Measurements from ENCODE around the gene COL13A1.

Gene COL13A1

DNA sequence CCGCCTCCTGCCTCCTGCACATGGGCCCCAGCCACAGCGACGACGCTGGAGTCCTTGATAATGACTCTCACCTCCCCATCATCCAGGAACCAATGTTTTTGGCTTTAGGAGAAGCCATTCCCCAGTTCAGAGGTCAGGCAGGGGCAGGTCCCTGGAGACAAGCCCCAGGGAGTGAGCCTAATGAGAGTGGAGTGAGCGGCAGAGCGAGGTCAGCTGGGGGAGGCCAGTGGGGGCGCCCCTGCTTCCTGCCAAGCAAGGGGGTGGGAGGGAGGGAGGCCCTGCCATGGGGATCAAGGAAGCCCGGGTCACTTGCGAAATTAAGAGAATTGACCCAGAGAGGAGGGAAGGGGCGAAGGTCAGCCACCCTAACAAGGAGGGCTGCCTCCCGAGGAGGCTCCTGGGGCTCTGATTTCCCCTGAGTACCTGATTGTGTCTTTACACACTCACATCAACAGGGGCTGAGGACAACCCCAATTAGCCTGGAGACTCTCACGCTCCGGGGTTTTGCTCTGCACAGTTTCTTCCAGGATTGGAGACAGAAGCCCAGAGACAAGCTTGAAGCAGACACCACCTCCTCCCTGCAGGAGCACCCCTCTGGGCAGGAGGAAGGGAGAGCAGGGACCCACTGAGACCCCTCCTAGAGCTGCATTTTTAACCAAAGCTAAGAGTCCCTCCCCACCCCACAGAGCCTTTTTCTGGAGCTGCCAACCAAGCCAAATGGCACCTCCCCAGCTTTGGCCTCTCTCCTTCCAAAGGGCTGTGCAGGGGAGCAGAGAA is 112.1 kb downstream of the COL13A1 start:
- no peak for DNase-seq

GRCh38 chr10:69914398-69915214 is 112.9 kb downstream of the COL13A1 start:
- peak; percentile 75 for DNase-seq

DNA sequence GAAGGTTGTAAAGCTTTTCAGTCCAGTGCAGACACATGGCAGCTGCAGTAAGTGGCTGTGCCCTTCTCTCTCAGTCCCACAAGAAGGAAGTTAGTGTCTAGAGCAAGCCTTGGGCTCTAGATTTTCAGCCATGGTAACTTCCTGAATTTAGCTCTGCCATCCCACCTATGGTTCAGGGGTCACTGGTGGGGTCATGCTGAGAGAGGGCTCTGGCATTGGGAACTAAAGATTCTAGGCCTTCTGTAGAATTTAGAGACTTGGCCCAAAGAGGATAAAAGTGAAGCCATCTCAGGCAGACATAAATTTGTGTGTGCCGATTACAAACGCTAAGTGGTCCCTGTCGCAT is 113.5 kb downstream of the COL13A1 start:
- DNase-seq, result no peak

- no peak for DNase-seq
Measured at GRCh38 chr10:69916118-69916517, 114.4 kb downstream of the COL13A1 start.

DNA sequence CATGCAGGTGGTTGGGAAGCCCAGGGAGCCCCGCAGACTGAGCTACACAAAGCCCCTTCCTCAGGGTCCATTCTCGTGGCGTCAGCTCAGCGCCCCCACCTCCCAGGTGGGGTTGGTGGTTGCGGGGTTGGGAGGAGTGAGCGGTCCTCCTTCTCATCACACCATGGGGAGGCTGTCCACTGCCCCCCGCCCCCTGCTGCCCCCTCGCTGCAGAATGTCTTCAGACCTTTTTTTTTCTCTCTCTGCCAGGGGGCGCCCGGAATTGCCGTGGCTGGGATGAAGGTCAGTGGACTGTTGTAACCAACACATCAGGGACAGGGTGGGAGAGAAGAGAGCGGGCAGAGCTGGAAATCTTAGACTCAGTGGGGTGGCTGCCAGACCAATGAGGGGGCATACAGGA is 116.3 kb downstream of the COL13A1 start:
- no peak for DNase-seq

DNA sequence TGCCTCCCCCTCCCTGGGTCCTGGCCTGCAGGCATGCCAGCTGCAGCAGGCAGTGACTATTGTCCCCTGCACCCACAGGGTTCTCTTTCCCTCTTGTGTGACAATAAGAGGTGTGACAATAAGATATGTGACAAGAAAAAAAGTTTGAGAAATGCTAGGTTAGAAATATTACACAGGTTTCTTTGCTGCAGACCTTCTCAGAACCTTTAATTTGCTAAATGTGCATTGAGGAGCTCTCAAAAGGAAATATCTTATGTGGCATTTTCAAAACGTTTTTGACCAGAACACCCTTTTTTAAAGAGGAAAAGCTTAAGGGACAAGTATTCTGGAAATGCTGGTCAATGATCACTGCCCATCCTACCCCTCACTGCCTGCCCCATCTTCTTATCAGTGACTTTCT is 117.5 kb downstream of the COL13A1 start:
- DNase-seq, result no peak

DNA sequence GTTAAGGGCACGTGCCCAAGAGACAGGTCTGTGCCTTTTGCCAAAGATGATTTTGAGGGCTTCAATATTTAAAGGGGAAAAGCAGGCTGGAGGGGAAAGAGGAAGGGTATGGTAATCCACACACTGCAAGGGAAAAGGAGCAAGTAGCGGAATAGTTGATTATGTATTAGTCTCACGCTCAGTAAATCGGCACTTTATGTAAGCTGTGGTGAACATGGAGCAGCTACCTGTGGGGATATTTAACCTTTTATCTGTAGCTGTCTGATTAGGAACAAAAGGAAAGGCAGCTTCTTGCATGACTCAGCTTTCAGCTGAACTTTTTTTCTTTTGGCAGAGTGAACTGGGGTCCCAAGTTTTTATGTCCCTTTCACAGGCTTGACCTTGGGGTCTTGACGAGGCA is 123.4 kb downstream of the COL13A1 start:
- no peak for DNase-seq

DNA sequence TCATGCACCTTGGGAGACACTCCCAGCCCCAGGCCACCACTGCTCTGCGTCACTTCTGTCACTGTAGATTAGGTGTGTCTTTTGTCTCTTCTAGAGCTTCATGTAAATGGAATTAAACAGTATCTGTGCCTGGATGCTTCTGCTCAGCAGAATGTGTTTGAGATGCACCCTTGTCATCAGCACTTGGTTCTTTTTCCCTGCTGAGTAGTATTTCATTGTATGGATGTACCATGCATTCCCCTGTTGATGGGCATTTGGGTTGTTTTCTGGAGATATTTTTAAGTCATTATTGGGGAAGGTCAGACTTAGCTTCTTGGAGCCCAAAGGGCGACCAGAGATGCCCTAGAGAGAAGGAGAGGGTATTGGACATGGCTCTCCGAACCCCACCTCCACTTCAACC is 126.6 kb downstream of the COL13A1 start:
- DNase-seq, result no peak

- no peak for DNase-seq
Measured at GRCh38 chr10:69929575-69929974, 127.9 kb downstream of the COL13A1 start.

DNA sequence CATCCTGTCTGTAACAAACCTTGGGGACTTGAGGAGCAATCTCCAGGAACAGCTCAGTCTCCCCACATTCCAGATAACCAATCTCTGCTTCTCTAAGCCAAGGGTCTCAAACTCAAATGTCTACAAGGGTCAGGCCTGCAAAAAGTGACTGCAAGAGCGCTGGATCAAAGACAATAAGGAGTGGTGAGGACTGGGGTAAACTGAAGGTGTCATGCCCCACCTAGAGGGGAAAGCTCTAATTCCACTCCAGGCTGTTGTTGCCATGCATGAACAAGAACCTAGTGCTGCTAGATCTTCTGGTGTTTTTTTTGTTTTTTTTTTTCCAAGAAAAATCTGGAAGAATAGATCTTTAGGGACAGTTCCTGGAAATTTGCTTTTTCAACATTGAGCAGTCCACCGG is 133.1 kb downstream of the COL13A1 start:
- DNase-seq, result no peak

GRCh38 chr10:69936091-69936490 is 134.4 kb downstream of the COL13A1 start:
- no peak for DNase-seq

DNA sequence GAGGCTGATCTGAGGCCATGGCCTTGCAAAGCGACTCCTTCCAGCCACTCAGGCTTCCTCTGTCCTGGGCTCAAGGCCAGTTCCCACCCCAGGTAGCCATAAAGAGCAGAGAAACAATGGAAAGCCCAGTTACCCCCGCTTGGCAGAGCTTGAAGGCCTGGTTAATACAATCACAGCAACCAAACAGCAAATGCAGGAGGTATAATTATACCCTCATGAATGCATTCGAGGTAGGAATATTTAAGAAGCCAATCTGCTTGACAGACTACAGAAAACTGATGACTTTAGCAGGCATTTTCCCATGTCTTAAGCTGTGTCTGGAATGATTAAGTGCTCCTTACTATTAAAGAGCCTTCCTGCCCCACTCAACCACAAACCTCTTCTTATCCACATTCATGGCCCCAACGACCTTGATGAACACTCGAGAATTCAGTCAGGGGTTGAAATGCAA is 136.9 kb downstream of the COL13A1 start:
- no peak for DNase-seq

DNA sequence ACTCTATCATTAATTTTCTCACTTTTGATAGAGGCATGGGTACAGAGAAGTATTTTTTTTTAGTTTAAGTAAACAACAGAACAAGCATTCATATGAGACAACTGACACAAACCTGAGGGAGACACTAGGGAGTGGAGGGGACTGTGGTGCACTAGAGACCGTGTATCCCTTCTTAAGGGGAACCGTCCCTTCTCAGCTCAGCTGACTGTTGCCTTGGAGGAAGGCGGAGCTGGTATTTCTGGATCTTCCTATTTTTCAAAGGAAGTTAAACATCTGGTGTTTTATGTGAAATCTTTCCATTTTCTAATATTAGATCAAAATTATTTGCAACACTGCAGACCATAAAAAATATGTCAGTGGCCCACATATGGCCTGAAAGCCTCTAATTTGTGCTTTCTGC is 137.4 kb downstream of the COL13A1 start:
- DNase-seq, result no peak

- no peak for DNase-seq
Measured at GRCh38 chr10:69939481-69939880, 137.8 kb downstream of the COL13A1 start.

DNA sequence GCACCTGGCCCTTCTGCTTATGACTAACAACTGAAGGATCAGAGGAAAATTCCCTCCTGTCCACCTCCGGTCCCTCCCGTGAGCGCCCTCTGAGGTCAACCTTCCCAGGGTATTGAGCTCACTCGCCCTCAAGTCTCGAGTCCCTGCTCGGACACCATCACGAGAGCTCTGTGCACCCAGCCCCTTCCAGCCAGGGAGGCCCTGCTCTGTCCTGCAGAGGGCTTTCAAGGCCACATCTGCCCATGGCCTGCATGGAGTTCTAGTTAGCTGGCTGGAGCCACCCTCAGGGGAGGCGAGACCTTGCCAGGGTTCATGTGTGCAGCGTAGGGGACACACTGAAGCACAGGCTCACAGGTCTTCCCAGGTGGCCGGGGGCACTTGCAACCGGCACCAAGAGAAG is 140.0 kb downstream of the COL13A1 start:
- DNase-seq, result no peak

DNA sequence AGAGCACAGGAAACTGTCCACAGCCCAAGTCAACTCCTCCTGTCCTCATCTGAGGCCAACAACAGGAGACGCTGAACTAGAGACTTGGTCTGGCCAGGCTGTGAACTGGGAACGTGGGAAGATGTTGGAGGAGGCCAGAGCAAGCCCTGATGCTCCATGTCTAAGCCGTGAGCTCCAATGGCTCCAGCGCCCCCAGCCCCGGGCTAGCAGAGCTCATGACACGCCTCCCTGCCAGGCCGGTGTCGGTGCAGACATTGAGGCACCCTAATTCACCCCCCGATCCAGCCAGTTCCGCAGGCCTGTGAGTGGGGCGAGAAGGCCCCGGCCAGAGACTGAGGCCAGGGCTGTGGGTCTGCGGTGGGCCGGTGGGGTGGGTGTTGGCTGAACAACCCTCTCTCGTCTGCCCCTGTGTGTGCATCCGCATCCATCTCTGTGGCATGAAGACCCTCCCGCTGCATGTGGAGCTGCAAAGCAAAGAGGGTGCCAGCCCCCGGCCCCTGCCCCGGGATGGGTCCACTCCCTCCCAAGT is 141.7 kb downstream of the COL13A1 start:
- no peak for DNase-seq

GRCh38 chr10:69944761-69945160 is 143.1 kb downstream of the COL13A1 start:
- DNase-seq, result no peak

- DNase-seq, result no peak
Measured at GRCh38 chr10:69948261-69948660, 146.6 kb downstream of the COL13A1 start.

GRCh38 chr10:69949770-69950169 is 148.1 kb downstream of the COL13A1 start:
- DNase-seq, result no peak

DNA sequence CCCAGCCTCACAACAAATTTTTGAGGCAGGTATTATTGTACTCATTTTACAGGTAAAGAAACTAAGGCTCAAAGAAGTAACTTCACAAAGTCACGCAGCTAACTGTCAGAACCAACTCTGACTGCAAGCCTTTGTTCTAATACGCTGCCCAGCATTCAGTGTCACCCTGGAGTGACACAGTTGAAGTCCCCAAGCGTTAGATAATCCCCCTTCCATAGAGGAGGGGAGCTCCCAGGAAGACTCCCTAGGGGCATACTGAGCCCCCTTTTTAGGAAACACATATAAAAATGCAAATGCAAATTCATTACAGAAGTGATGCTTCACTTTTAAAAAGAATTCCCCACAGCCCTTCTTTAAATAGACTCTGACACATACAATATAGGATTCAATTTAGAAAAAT is 150.0 kb downstream of the COL13A1 start:
- no peak for DNase-seq

- DNase-seq, result no peak
Measured at GRCh38 chr10:69952069-69952800, 150.5 kb downstream of the COL13A1 start.

- DNase-seq, result no peak
Measured at GRCh38 chr10:69952821-69953221, 151.1 kb downstream of the COL13A1 start.

DNA sequence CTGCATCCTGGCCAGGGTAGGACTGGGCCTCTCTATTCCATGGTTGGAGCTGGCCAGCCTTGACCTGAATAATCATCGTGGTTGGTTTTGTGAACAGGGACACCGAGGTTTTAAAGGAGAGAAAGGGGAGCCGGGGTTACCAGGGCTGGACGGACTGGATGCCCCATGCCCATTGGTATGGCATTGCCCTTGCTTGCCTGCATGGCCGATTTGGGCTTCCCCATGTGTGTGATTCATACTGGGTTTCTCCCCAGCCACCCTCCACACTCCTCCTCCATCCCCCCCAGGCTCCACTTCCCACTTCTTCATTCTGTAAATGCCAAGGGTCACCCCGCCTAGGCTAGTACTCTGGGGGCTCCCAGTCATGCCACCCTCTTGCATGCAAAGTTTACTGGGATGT is 152.1 kb downstream of the COL13A1 start:
- DNase-seq, result no peak
